ENCODE measurements around the gene NKX6-2. TPM values are rescaled to one million over a fixed set of nuclear protein-coding genes. Genes with fewer than 3 reads are reported as not detected.

Gene NKX6-2
- total RNA-seq, 2 donors from 2014 or later = 5.0 TPM; not detected in 1

- Histone ChIP-seq H3K4me1 (replicated peaks) (peaks cover 15% of the 10 kb centered on the region), H3K36me3 (no peaks in the 10 kb centered on the region), H3K27me3 (replicated peaks; ENCODE audit: insufficient read depth) (peaks cover 34% of the 10 kb centered on the region), H3K27ac (no peak overlapping the region), H3K4me3 (peak overlapping the region in 1 of 2 donors; percentile 18), H3K9me3 (no peaks in the 10 kb centered on the region)
- DNase-seq (ENCODE audit: low spot score) = peak; percentile 15
- intact Hi-C loops (cut with DNase I) = loop anchor here (10.0 kb wide), 1 partner anchor 134 kb away; no protein-coding TSS in a partner anchor
- WGBS = 1% methylated on average over 79 of the region's 79 CpGs
- TF ChIP-seq POLR2AphosphoS5 (IDR thresholded peaks at IDR 0.05) (no peak), CTCF (IDR thresholded peaks at IDR 0.05) (peak in 2 of 4 experiments; percentile 27 to 30)
Measured at GRCh38 chr10:132788180-132788830, 2.4 kb upstream of the NKX6-2 start.

DNA sequence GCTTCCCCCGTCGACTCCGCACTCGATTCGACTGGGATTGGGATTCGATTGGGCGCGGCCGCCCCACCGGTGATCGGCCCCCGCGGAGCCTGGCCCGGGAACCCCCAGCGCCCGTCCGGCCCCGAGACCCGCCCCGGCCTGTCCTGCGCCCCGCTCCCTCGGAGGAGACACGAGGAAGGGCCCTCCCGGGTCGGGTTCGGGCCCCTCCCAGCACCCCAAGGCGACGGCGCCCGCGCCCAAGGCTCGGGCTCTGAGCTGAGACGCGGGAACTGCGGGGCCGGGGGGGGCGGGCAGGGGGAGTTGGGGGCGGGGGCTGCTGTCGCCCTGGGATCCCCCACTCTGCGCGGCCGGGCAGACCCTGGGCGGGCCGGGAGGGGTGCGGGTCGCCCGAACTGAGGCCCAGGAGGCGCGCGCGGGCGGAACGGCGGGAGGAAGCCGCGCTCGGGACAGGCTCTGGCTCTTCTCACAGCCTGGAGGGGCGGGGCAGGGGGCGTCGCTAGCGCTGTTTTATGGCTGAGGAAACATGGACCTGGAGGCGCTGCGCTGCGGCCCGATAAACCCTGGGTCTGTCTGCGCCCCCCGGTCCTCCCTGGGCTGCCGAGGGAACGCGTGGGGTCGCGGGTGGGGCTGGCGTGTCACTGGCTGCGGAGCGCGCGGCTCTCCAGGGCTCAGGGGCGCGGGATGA is 1.7 kb upstream of the NKX6-2 start:
- peak overlapping the region in 1 of 2 donors; percentile 18 for H3K4me3 ChIP-seq
- H3K27me3 ChIP-seq (replicated peaks; ENCODE audit: insufficient read depth) = peaks cover 34% of the 10 kb centered on the region
- no peak for DNase-seq (ENCODE audit: low spot score)
- 0% methylated on average over 1 of the region's 80 CpGs for WGBS
- H3K9me3 ChIP-seq = no peaks in the 10 kb centered on the region
- H3K36me3 ChIP-seq = no peaks in the 10 kb centered on the region
- no peak overlapping the region for H3K27ac ChIP-seq
- TF ChIP-seq POLR2A (IDR thresholded peaks at IDR 0.05) = no peak
- TF ChIP-seq POLR2AphosphoS5 (IDR thresholded peaks at IDR 0.05) = no peak
- no peak for TF ChIP-seq CTCF (IDR thresholded peaks at IDR 0.05)
- peaks cover 15% of the 10 kb centered on the region for H3K4me1 ChIP-seq (replicated peaks)
- intact Hi-C loops (cut with DNase I) = loop anchor here (10.0 kb wide), 1 partner anchor 133 kb away; no protein-coding TSS in a partner anchor

- 2% methylated on average over 75 of the region's 80 CpGs for WGBS
- H3K4me3 ChIP-seq = peak overlapping the region in 1 of 2 donors; percentile 18
Measured at GRCh38 chr10:132786884-132787494, 1.0 kb upstream of the NKX6-2 start.

DNA sequence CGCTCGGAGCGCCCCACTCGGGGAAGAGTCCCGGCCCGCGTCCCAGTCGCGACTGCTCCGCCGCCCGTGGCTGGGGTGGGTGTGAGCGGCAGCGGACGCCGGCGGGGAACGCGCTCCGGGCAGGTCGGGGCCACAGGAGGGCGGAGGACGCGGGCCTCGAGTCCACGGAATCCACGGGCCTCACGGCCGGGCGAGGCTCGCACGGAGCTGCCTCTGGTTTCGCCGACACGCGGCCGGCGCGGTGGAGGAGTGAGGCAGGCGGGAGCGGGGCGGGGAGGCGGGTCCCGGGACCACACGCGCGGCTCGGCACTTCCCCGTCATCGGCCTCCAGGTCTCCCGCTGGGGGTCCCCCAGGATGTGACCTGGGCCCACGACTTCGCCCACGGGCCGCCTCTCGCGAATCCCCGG is 533 bp upstream of the NKX6-2 start:
- no peak for TF ChIP-seq POLR2AphosphoS5 (IDR thresholded peaks at IDR 0.05)
- TF ChIP-seq CTCF (IDR thresholded peaks at IDR 0.05) = no peak
- TF ChIP-seq POLR2A (IDR thresholded peaks at IDR 0.05) = no peak
- no peaks in the 10 kb centered on the region for H3K36me3 ChIP-seq
- 2% methylated on average over 38 of the region's 58 CpGs for WGBS
- peaks cover 15% of the 10 kb centered on the region for H3K4me1 ChIP-seq (replicated peaks)
- H3K9me3 ChIP-seq = no peaks in the 10 kb centered on the region
- peaks cover 34% of the 10 kb centered on the region for H3K27me3 ChIP-seq (replicated peaks; ENCODE audit: insufficient read depth)
- H3K27ac ChIP-seq = no peak overlapping the region
- H3K4me3 ChIP-seq = peak overlapping the region in 1 of 2 donors; percentile 12
- DNase-seq (ENCODE audit: low spot score) = no peak
- intact Hi-C loops (cut with DNase I) = loop anchor here (10.0 kb wide), 1 partner anchor 132 kb away; no protein-coding TSS in a partner anchor

More at GRCh38 chr10:132786884-132787494, 1.0 kb upstream of the NKX6-2 start:
- H3K4me1 ChIP-seq (replicated peaks) = peaks cover 15% of the 10 kb centered on the region
- H3K36me3 ChIP-seq = no peaks in the 10 kb centered on the region
- intact Hi-C loops (cut with DNase I) = loop anchor here (10.0 kb wide), 1 partner anchor 132 kb away; no protein-coding TSS in a partner anchor
- no peaks in the 10 kb centered on the region for H3K9me3 ChIP-seq
- no peak for TF ChIP-seq CTCF (IDR thresholded peaks at IDR 0.05)
- no peak for TF ChIP-seq POLR2A (IDR thresholded peaks at IDR 0.05)
- no peak for TF ChIP-seq POLR2AphosphoS5 (IDR thresholded peaks at IDR 0.05)
- peaks cover 34% of the 10 kb centered on the region for H3K27me3 ChIP-seq (replicated peaks; ENCODE audit: insufficient read depth)
- H3K27ac ChIP-seq = no peak overlapping the region
- no peak for DNase-seq (ENCODE audit: low spot score)
